ENCODE measurements around the gene CSPG4.
A peak's percentile ranks its signal among the peaks of the same experiment; 100 is the strongest.

CSPG4 gene

DNA sequence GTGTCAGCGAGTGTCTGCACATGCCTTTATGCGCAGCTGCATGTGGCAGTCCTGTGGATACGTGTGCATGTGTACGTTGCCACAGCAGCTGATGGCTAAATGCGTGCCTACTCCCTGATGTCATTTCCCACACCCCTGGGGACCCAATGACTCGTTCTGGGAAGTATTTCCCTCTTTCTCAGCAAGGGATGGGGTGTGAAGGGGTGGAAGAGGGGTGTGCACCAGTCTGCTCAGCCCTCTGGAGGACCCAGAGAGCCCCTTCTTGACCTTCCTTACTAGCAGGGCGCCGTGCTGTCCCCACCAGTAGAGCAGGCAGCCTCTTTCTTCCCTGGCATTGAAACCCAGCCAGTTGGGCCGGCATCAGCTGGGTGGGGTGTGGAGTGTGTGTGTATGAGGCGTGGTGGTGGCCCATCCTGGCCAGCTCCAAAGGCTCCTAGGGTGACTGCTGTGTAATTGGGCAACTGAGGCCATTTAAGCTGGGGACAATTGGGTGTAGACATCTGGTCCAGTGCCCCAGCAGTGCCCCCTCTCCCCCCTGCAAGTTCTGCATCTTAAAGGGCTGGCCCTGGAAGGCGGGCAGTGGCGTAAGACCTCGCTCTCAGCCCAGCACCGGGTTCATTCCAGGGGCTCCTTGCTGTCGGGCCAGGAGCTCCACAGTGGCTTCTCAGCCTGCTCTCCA, 45.7 kb downstream of the CSPG4 start:
- no peak overlapping the region for H3K4me3 ChIP-seq (ENCODE audit: low read depth, low read length)
- TF ChIP-seq, protein P1, sequence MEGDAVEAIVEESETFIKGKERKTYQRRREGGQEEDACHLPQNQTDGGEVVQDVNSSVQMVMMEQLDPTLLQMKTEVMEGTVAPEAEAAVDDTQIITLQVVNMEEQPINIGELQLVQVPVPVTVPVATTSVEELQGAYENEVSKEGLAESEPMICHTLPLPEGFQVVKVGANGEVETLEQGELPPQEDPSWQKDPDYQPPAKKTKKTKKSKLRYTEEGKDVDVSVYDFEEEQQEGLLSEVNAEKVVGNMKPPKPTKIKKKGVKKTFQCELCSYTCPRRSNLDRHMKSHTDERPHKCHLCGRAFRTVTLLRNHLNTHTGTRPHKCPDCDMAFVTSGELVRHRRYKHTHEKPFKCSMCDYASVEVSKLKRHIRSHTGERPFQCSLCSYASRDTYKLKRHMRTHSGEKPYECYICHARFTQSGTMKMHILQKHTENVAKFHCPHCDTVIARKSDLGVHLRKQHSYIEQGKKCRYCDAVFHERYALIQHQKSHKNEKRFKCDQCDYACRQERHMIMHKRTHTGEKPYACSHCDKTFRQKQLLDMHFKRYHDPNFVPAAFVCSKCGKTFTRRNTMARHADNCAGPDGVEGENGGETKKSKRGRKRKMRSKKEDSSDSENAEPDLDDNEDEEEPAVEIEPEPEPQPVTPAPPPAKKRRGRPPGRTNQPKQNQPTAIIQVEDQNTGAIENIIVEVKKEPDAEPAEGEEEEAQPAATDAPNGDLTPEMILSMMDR (IDR thresholded peaks at IDR 0.05; ENCODE audit: low read depth, low read length, missing control alignments) = no peak
- peak; percentile 94 for DNase-seq (ENCODE audit: low read depth)
- in situ Hi-C loops (cut with HindIII; ENCODE audit: low sequenced_read_pairs) = no loop called here

DNA sequence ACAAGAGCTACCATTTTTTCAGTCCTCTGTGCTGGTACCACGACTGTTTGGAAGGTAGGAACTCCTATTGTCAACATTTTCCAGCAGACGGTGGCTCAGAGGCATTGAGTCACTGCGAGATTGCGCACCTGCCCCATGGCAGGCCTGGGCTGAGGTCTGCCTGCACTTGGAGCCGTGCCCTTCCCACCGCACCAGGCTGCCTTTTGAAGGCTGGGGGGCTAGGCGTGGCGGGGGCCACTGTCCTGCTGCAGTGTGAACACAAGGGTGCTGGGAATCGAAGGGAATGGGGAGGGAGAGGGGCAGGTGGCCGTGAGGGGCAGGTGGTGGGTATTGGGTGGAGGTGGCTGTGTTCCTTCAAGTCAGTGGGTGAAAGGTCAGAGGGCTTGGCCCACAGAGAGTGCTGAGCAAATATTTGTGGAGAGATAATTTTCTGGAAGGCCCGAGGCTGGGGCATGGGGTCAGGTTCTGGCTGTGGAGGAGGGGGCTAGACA, 48.7 kb downstream of the CSPG4 start:
- no peak for DNase-seq (ENCODE audit: low read depth)
- in situ Hi-C loops (cut with HindIII; ENCODE audit: low sequenced_read_pairs) = no loop called here
- H3K4me3 ChIP-seq (ENCODE audit: low read depth, low read length) = no peak overlapping the region
- TF ChIP-seq, protein P1 (IDR thresholded peaks at IDR 0.05; ENCODE audit: low read depth, low read length, missing control alignments) = no peak

DNA sequence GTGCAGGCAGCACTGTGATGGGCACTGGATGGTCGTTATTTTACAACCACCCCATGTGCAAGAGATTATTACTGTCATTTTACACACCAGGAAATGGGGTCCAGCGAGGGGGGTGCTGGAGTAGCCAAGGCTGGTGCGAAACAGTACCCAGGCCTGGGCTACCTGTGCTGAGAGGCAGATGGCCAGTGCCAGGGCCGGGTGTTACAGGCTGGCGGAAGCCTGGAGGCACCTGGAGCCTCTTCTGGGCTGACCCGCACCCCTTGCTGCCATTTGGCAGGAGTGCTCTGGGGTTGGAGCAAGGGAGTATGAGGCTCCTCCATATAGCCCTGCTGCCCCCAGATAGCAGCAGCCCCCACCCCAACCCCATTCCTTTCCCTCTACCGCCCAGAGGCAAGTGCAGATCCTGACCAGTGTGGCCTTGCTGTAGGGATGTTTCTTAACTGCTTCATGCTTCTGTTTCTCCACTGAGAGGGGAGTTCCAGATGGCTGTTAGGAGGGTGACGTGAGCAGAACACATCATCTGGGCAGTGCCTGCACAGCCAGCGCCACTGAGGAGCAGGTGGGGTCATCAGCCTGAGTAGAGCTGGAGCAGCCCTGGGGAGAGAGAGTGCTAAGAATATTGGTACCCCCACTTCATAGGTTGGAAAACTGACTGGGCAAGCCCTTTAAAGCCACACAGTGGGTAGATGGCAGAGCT, 49.7 kb downstream of the CSPG4 start:
- no peak for DNase-seq (ENCODE audit: low read depth)
- no peak overlapping the region for H3K4me3 ChIP-seq (ENCODE audit: low read depth, low read length)
- TF ChIP-seq, protein P1 (IDR thresholded peaks at IDR 0.05; ENCODE audit: low read depth, low read length, missing control alignments) = no peak
- in situ Hi-C loops (cut with HindIII; ENCODE audit: low sequenced_read_pairs) = no loop called here

DNA sequence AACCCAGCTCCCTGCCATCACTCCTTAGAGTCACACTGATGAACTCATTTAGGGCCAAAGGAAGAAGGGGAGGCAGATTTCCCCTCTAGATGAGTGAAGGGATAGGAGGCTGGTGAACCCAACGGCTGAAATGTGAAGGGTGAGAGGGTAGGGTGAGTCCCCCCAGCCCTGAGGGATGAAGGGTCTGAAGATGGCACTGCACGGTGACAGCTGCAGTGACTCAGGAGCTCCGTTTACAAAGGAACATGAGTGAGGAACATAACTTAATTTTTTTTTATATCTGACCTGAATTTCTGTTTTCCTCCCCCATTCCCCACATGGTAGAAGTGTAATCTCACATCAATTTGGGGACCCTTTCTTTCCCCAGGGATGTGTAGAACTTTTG, 50.9 kb downstream of the CSPG4 start:
- TF ChIP-seq, protein P1 (IDR thresholded peaks at IDR 0.05; ENCODE audit: low read depth, low read length, missing control alignments) = no peak
- no peak overlapping the region for H3K4me3 ChIP-seq (ENCODE audit: low read depth, low read length)
- in situ Hi-C loops (cut with HindIII; ENCODE audit: low sequenced_read_pairs) = no loop called here
- no peak for DNase-seq (ENCODE audit: low read depth)

DNA sequence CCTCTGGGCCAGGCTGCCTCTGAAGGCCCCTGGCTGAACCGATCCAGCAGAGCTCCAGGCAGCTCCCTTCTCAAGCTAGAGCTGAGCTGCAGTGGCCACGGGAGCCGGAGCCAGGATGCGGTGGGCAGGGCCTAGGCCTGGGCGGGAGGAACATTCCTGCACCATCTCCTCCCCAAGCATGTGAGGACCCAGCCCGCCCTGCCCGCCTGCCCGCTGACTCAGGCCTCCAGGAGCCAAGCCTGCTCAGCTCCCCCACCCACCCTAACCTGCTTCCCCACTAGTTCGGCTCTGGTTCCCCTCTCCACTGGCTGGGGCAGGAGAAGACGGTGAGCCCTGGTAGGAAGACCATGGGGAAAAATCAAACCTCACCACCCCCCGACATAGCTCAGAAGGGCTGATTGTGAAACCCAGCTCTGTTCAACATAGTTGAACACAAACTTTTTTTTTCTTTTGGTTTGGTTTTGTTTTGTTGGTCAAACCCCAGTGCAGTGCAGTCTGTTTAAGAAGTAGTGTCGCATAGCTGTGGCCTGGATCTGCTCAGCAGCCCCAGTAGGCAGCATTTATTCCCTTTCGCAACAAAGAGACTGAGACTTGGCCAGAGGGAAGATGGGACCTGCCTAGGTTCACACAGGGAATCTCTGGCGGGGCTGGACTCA, 51.4 kb downstream of the CSPG4 start:
- in situ Hi-C loops (cut with HindIII; ENCODE audit: low sequenced_read_pairs) = no loop called here
- peak; percentile 86 for DNase-seq (ENCODE audit: low read depth)
- TF ChIP-seq, protein P1 (IDR thresholded peaks at IDR 0.05; ENCODE audit: low read depth, low read length, missing control alignments) = no peak

DNA sequence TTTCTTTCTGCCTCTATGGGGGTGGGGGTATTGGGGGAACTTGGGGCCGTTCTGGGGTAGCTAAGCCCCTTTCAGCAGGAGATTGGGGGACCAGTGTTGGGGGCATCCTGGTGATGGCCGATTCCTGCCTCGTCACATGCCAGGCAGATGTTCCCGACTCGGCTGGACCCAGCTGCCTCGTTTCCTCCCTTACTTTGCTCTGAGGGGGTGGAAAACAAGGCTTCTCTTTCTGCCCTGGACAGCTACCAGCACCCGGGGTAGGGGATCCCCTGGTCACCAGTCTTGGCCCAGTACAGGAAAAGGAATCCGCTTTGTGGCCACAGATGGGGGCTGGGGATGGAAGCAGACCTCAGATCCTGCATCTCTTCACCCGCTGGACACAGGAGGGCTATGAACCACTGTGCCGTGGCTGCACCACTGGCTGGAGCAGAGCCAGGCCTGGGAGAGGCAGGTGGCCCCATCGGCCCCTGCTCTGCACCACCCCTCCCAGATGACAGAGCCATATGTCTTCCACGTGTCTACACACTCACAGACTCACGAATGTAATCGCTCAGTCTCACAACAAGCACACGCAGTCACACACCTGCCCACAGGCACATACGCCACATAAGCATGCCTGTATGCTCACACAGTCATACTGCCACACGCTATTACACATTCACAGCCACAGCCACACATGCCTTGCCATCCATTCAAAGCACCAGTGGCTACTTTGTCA, 52.6 kb downstream of the CSPG4 start:
- TF ChIP-seq, protein P1 (IDR thresholded peaks at IDR 0.05; ENCODE audit: low read depth, low read length, missing control alignments) = no peak
- in situ Hi-C loops (cut with HindIII; ENCODE audit: low sequenced_read_pairs) = no loop called here
- DNase-seq (ENCODE audit: low read depth) = no peak
- no peak overlapping the region for H3K4me3 ChIP-seq (ENCODE audit: low read depth, low read length)

More for the DNA sequence above, 51.4 kb downstream of the CSPG4 start:
- H3K4me3 ChIP-seq (ENCODE audit: low read depth, low read length) = no peak overlapping the region
